HG02588 (cell line): ENCODE results near the gene MRNIP.
"Not testable (repeated sequence)": the region's sequence is repeated elsewhere in the genome, so short reads cannot be mapped to it uniquely, and the experiment has no call there.

Experiments
- ATAC-seq: cut with Tn5 transposase; IDR thresholded peaks from one replicate; pipeline ENCODE4 v1.9.1; 2021; ENCODE audit warnings: mild to moderate bottlenecking, moderate library complexity; ENCODE audit not compliant: unreplicated experiment

The MRNIP gene

DNA sequence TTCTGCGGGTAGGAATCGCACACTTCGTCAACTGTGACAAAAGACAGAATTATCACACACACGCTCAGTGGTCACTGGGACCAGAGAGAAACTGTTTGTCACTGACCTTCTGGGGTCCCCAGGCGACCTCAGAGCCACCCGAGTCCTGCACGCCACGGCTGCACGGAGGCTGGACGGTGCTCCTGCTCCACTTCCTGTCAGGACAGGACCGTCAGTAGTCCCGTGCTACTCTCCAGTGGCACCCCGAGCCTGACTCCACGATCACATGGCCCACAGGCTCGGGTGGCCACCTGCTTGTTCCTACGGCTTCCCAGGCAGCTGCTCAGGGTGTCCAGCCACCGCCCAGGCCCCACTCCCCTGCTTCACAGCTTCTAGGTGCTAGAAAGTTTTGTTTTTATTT, 17.9 kb downstream of the MRNIP start:
- no peak for ATAC-seq

GRCh38 chr5:179840321-179840720, 18.3 kb downstream of the MRNIP start:
- ATAC-seq = no peak

DNA sequence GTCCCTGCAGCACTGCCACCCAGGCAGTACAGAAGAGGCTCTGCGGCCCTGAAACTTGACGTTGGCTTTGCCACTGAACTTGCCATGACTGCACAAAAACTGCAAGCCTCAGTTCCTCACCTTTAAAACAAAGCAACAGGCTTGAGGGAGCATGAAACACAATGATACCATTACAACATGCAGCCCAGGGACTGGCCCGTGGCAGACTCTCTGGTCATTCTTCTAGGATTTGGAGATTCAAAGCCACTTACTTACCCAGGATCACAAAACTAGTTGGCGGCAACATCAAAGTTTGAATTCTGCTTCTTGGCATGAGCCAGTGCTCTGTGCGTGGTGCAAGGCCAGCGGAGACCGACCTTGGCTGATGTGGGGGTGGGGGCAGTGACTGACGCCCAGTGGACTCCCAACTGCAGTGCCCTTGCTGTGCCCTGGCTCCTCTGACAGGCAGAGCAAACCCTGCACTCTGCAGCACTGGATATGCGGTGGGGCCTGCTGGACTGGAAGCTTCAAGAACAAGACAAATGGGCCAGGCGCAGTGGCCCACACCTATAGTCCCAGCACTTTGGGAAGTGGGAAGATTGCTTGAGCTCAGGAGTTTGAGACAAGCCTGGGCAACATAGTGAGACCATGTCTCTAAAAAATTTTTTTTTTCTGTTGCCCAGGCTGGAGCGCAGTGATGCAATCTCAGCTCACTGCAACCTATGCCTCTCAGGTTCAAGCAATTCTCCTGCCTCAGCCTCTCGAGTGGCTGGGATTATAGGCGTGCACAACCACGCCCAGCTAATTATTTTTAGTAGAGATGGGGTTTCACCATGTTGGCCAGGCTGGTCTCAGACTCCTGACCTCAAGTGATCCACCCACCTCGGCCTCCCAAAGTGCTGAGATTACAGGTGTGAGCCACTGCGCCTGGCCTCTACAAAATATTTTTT, 19.0 kb downstream of the MRNIP start:
- no peak for ATAC-seq

DNA sequence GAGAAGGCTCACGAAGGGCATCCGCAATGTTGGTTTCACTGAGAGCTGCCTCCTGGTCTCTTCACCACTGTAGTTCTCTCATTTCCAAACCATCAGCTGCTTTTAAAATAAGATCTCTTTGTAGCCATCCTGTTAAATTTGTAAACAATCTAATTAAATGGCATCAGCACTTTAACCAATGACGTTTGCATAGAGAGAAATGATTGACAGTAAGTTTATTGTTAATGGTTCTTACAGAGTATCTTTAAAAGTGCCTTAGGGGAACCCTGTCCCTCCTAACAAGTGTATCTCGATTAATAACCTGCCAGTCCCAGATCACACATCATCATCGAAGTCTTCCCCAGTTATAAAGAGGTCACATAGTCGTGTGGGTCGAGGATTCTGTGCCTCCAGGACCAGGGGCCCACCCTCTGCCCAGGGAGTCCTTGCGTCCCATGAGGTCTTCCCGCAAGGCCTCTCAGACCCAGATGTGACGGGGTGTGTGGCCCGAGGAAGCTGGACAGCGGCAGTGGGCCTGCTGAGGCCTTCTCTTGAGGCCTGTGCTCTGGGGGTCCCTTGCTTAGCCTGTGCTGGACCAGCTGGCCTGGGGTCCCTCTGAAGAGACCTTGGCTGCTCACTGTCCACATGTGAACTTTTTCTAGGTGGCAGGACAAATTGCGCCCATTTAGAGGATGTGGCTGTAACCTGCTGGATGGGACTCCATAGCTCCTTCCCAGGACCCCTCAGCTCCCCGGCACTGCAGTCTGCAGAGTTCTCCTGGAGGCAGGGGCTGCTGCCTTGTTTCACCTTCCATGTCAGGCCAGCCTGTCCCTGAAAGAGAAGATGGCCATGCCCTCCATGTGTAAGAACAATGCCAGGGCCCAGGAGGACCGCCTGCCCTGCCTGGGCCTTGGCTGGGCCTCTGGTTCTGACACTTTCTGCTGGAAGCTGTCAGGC, 21.3 kb downstream of the MRNIP start:
- ATAC-seq = no peak

DNA sequence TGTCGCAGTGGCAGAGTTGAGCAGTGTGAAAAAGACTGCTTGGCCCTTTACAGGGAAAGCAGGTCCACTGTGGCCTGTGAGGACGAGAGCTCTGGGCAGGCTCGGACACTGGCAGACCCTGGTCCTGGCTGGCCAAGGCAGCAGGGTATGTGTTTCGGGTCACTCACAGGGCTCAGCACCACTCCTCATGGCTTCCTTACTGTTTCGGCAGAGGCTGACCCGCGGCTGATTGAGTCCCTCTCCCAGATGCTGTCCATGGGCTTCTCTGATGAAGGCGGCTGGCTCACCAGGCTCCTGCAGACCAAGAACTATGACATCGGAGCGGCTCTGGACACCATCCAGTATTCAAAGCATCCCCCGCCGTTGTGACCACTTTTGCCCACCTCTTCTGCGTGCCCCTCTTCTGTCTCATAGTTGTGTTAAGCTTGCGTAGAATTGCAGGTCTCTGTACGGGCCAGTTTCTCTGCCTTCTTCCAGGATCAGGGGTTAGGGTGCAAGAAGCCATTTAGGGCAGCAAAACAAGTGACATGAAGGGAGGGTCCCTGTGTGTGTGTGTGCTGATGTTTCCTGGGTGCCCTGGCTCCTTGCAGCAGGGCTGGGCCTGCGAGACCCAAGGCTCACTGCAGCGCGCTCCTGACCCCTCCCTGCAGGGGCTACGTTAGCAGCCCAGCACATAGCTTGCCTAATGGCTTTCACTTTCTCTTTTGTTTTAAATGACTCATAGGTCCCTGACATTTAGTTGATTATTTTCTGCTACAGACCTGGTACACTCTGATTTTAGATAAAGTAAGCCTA, 22.2 kb downstream of the MRNIP start:
- ATAC-seq = no peak

- not testable (repeated sequence) for ATAC-seq
Measured at GRCh38 chr5:179834871-179835270, 23.7 kb downstream of the MRNIP start.

- ATAC-seq = no peak
Measured at GRCh38 chr5:179834120-179834519, 24.5 kb downstream of the MRNIP start.

GRCh38 chr5:179833709-179834070, 24.9 kb downstream of the MRNIP start:
- no peak for ATAC-seq

- no peak for ATAC-seq
Measured at GRCh38 chr5:179833056-179833708, 25.4 kb downstream of the MRNIP start.

GRCh38 chr5:179832039-179832745, 26.4 kb downstream of the MRNIP start:
- ATAC-seq = no peak

DNA sequence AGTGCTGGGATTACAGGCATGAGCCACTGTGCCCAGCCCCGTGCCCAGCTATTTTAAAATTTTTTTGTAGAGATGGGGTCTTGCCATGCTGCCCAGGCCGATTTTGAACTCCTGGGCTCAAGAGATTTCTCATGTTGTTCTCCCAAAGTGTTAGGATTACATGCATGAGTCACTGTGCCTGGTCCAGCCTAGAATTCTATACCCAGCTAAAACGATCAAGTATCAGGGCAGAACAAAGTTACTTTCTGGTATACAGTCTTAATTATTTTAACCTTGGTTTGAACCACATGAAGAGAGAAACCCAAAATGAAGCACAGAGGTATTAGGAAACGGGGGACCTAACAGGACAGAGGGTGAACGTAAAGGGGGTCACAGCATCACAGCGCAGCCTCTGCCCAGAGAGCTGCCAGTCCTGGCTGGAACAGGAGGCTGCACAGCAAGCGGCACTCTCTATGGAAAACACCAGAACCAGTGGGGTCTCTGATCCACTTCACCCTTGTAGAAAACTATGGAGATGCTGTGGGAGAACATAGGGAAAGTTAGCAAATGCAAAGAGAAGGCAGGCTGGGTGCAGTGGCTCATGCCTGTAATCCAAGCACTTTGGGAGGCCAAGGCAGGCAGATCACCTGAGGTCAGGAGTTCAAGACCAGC, 27.7 kb downstream of the MRNIP start:
- ATAC-seq = no peak

- no peak for ATAC-seq
Measured at GRCh38 chr5:179829732-179830435, 28.7 kb downstream of the MRNIP start.

- no peak for ATAC-seq
Measured at GRCh38 chr5:179828756-179829421, 29.7 kb downstream of the MRNIP start.

DNA sequence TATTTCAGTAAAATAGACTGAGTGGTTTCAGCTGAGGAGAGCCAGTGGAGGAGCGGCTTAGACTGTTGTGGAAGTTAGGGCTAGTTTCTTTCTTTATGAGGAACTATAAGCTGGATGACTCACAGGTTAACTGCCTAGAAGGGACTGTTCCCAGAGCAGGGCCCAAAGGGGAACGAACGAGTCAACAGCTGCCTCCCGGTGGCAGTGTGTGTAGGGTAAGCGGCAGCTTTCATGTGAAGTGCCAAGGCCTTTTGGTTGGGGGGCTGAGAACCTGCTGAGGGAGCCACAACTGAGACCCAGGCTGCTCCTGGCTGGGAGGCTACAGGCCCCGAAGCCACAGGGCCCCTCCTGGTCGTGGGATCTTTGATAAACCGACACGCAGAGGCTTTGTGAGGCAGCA, 30.9 kb downstream of the MRNIP start:
- no peak for ATAC-seq

DNA sequence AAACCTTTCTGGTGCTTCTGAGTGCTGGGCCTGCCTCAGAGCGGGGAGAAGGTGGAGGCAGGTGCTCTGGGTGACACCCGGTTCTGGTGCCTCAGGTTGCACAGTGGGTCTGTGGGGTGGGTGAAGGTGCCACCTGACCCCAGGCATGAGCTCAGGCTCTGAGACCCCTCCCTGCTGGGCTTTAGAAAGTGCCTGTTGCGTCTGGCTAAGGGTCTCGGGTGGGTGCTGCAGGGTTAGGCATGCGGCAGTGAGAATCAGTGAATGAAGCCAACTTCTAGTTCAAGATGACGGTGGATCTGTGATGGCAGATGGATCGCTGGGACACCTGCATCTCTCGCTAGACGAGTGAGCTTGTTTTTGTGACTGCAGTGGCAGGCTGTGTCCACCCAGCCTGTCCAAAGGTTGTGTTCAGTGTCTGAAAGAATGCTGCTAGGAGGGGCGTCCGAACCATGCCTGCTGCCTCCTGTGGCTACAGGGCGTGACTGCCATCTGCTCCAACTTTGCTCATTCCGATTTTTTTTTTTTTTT, 32.9 kb downstream of the MRNIP start:
- ATAC-seq = no peak

DNA sequence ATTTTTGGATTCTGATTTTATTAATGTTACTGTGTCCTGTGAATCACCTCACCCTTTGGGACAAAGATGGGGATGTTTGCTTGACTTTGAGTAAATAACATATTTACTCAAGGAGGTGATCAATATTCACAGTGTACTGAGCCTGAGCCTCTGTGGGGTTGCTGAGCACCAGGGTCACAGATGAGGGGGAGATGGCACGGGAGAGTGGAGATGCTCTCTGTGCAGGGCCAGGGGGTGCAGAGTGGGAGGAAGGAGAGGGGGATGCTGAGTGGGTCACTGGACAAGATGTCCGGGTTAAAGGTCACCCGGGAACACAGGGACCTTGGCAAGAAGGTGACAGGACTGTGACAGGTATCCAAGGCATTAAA, 33.9 kb downstream of the MRNIP start:
- ATAC-seq = no peak

DNA sequence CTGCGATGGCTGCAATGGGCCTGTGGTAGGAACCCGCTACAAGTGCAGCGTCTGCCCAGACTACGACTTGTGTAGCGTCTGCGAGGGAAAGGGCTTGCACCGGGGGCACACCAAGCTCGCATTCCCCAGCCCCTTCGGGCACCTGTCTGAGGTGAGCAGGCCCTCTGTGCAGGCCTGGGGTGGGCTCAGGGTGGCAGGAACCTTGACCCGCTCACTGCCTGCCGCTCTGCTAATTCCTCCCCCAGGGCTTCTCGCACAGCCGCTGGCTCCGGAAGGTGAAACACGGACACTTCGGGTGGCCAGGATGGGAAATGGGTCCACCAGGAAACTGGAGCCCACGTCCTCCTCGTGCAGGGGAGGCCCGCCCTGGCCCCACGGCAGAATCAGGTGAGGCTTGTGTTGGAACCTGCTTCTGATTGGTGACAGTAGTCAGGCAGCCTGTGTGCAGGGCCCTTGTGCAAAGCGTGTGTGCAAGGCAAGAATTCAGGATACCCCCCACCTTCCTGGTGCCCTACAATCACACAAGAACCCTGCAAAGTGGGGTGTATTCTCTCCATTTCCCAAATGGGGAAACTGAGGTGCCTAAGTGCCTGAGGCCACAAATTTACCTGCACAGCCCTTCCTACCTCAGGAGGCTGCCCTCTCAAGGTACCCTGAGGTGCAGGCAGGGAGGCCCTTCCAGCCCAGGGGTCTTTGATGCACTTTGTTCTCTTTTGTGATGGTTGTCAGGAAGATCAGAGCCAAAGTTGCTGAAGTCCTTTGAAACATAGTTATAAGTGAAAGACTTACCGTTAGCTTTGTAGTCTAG, 34.5 kb downstream of the MRNIP start:
- ATAC-seq = no peak
